Fibroblast of the aortic adventitia (primary cell): ENCODE data around the gene SIGLEC5. TPM values are rescaled to one million over a fixed set of nuclear protein-coding genes. Genes with fewer than 3 reads are reported as not detected.

Experiments
- DNase-seq: peaks from one replicate; pipeline ENCODE4 v3.0.0-alpha.2; 2010; ENCODE audit warnings: low read depth
- H3K4me3 ChIP-seq: 2 replicates; pipeline ENCODE4 v1.5.1; 2011; ENCODE audit warnings: low read depth, mild to moderate bottlenecking, control low read depth, low read length, moderate library complexity
- CTCF ChIP-seq: IDR thresholded peaks from 2 replicates; pipeline ENCODE4 v1.5.1; 2011; ENCODE audit warnings: mild to moderate bottlenecking, low read length, control low read depth, inconsistent platforms; ENCODE audit not compliant: insufficient read depth
- total RNA-seq: library from RNA; depleted of rRNA; stranded (reverse); fragments of >200 nt; gene quantifications from 2 replicates; pipeline ENCODE4 v1.2.3, GENCODE V29; 2012; ENCODE audit warnings: low replicate concordance

The SIGLEC5 gene
- total RNA-seq, 1 donor, result not detected

- no peak for TF ChIP-seq CTCF
- DNase-seq, result no peak
- H3K4me3 ChIP-seq, result no peak overlapping the region
Measured at GRCh38 chr19:51610576-51610975, 19.6 kb downstream of the SIGLEC5 start.

- H3K4me3 ChIP-seq, result no peak overlapping the region
- peak; percentile 76 for TF ChIP-seq CTCF
- peak; percentile 73 for DNase-seq
Measured at GRCh38 chr19:51607920-51608562, 22.2 kb downstream of the SIGLEC5 start.

GRCh38 chr19:51607077-51607476, 23.1 kb downstream of the SIGLEC5 start:
- TF ChIP-seq CTCF, result no peak
- no peak for DNase-seq
- no peak overlapping the region for H3K4me3 ChIP-seq

- no peak overlapping the region for H3K4me3 ChIP-seq
- no peak for TF ChIP-seq CTCF
- DNase-seq, result no peak
Measured at GRCh38 chr19:51602189-51602854, 27.9 kb downstream of the SIGLEC5 start.

GRCh38 chr19:51600940-51601580, 29.1 kb downstream of the SIGLEC5 start:
- DNase-seq, result no peak
- no peak for TF ChIP-seq CTCF
- H3K4me3 ChIP-seq, result no peak overlapping the region

GRCh38 chr19:51599084-51599483, 31.1 kb downstream of the SIGLEC5 start:
- DNase-seq, result no peak
- no peak for TF ChIP-seq CTCF
- H3K4me3 ChIP-seq, result no peak overlapping the region
